A549 treated with ZK216348 at 1 μM for 4 hours (cell line): ENCODE measurements around the gene MAP3K20. TPM values are rescaled to one million over a fixed set of nuclear protein-coding genes. Genes with fewer than 3 reads are reported as not detected.

Experiments used
- total RNA-seq: library from RNA; stranded (reverse); fragments of 200-300 nt; extraction: Qiagen RNA extraction; gene quantifications from 5 replicates; pipeline ENCODE4 v1.2.3, GENCODE V29; 2022; ENCODE audit warnings: low read depth

The MAP3K20 gene
- 23.3 to 37.3 TPM (median 35.9 TPM) in 5 replicates for total RNA-seq

GRCh38 chr2:173075781-173076580, at the start of gene MAP3K20:
TSS of gene MAP3K20 (plus strand) at chr2:173075846. CDS start at chr2:173091032, 15,186 bp downstream.

